SK-N-SH treated with all-trans-retinoic acid at 6 μM for 48 hours (cell line): Measurements from ENCODE around the gene WDFY2.

ENCODE experiments used
- ATAC-seq: fragments of 200-7000 bp; cut with Tn5 transposase; 3 replicates; pipeline ENCODE4 v1.9.1; 2020; ENCODE audit warnings: mild to moderate bottlenecking, moderate library complexity
- ARNTL ChIP-seq: fragments of 450-650 bp; formaldehyde crosslinking; IDR thresholded peaks from 2 replicates; pipeline ENCODE4 v1.5.0; 2020; ENCODE audit warnings: low read depth, mild to moderate bottlenecking, moderate library complexity, borderline replicate concordance
- CSDC2 ChIP-seq: fragments of 250-450 bp; sonication (Bioruptor Pico); IDR thresholded peaks from 2 replicates; pipeline ENCODE4 v1.5.0; 2020; ENCODE audit warnings: mild to moderate bottlenecking, moderate library complexity
- ESRRG ChIP-seq: fragments of 250-450 bp; sonication (Bioruptor Pico); IDR thresholded peaks from 2 replicates; pipeline ENCODE4 v1.6.1; 2021; ENCODE audit warnings: mild to moderate bottlenecking
- GLIS3 ChIP-seq: fragments of 250-450 bp; sonication (Bioruptor Pico); IDR thresholded peaks from 2 replicates; pipeline ENCODE4 v1.5.0; 2020; ENCODE audit warnings: mild to moderate bottlenecking, moderate library complexity
- ISL1 ChIP-seq: fragments of 250-450 bp; sonication (Bioruptor Pico); IDR thresholded peaks from 2 replicates; pipeline ENCODE4 v2.1.2; 2022; ENCODE audit warnings: mild to moderate bottlenecking, moderate library complexity
- OSR1 ChIP-seq: fragments of 250-450 bp; sonication (Bioruptor Pico); IDR thresholded peaks from 2 replicates; pipeline ENCODE4 v1.8.0; 2022; ENCODE audit warnings: moderate library complexity, mild to moderate bottlenecking, inconsistent platforms
- PPARA ChIP-seq: fragments of 250-450 bp; sonication (Bioruptor Pico); IDR thresholded peaks from 2 replicates; pipeline ENCODE4 v1.5.0; 2020; ENCODE audit warnings: mild to moderate bottlenecking, borderline replicate concordance
- RARB ChIP-seq: fragments of 250-450 bp; sonication (Bioruptor Pico); IDR thresholded peaks from 2 replicates; pipeline ENCODE4 v1.8.0; 2021; ENCODE audit warnings: mild to moderate bottlenecking, moderate library complexity
- SNAI2 ChIP-seq: fragments of 250-450 bp; sonication (Bioruptor Pico); IDR thresholded peaks from 2 replicates; pipeline ENCODE4 v1.5.0; 2020; ENCODE audit warnings: mild to moderate bottlenecking, moderate library complexity
- TCF4 ChIP-seq: fragments of 250-450 bp; sonication (Bioruptor Pico); IDR thresholded peaks from 2 replicates; pipeline ENCODE4 v1.8.0; 2021; ENCODE audit warnings: mild to moderate bottlenecking, moderate library complexity, borderline replicate concordance
- TOX ChIP-seq: fragments of 250-450 bp; sonication (Bioruptor Pico); IDR thresholded peaks from 2 replicates; pipeline ENCODE4 v1.8.0; 2021; ENCODE audit warnings: mild to moderate bottlenecking, moderate library complexity, borderline replicate concordance
- TSHZ2 ChIP-seq: fragments of 250-450 bp; sonication (Bioruptor Pico); IDR thresholded peaks from 2 replicates; pipeline ENCODE4 v1.5.0; 2020; ENCODE audit warnings: mild to moderate bottlenecking, moderate library complexity
- ZC3H10 ChIP-seq: fragments of 250-450 bp; sonication (Bioruptor Pico); IDR thresholded peaks from 2 replicates; pipeline ENCODE4 v1.5.1; 2021; ENCODE audit warnings: mild to moderate bottlenecking, moderate library complexity
- ZFP3 ChIP-seq: fragments of 250-450 bp; sonication (Bioruptor Pico); IDR thresholded peaks from 2 replicates; pipeline ENCODE4 v1.5.0; 2020; ENCODE audit warnings: mild to moderate bottlenecking, moderate library complexity
- ZFP30 ChIP-seq: fragments of 450-650 bp; formaldehyde crosslinking; IDR thresholded peaks from 2 replicates; pipeline ENCODE4 v1.5.0; 2022; ENCODE audit warnings: mild to moderate bottlenecking, moderate library complexity
- ZNF565 ChIP-seq: fragments of 450-650 bp; formaldehyde crosslinking; conservative IDR thresholded peaks from 2 replicates; pipeline ENCODE4 v1.5.0; 2020; ENCODE audit warnings: low read depth, mild to moderate bottlenecking, moderate library complexity
- ZNF70 ChIP-seq: fragments of 450-650 bp; formaldehyde crosslinking; IDR thresholded peaks from 2 replicates; pipeline ENCODE4 v1.5.0; 2020; ENCODE audit warnings: mild to moderate bottlenecking, moderate library complexity
- ZNF8 ChIP-seq: fragments of 450-650 bp; formaldehyde crosslinking; IDR thresholded peaks from 2 replicates; pipeline ENCODE4 v1.5.0; 2020; ENCODE audit warnings: mild to moderate bottlenecking, moderate library complexity
- TF ChIP-seq, protein P1 (sequence below): fragments of 250-450 bp; sonication (Bioruptor Pico); IDR thresholded peaks from 2 replicates; pipeline ENCODE4 v1.5.1; 2021; ENCODE audit warnings: mild to moderate bottlenecking, moderate library complexity
- TF ChIP-seq, protein P2 (sequence below): fragments of 250-450 bp; sonication (Bioruptor Pico); IDR thresholded peaks from 2 replicates; pipeline ENCODE4 v1.8.0; 2021; ENCODE audit warnings: low read depth, mild to moderate bottlenecking, moderate library complexity, borderline replicate concordance

Gene WDFY2

DNA sequence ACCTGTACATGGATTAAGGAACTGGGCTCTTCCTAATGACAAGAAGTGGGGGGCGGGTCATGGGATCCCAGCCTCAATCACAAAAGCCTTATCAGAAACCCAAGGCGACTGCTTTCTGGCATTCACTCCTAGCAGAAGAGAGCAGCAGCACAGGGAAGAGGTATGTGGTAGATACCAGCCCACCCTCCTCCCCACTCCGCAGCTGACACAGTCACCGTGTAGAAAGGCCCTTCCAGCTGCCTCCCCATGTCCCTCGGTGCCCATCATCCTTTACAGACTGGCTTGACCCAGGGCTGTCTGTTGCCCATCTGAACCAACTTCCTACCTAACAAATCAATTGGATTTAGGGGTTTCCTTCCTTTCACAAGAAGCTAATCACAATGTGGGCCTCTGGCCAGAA is 222.8 kb downstream of the WDFY2 start:
- TF ChIP-seq ESRRG (CRISPR knock-in tag), result no peak
- no peak for TF ChIP-seq ZFP3 (CRISPR knock-in tag)
- TF ChIP-seq, protein P1, sequence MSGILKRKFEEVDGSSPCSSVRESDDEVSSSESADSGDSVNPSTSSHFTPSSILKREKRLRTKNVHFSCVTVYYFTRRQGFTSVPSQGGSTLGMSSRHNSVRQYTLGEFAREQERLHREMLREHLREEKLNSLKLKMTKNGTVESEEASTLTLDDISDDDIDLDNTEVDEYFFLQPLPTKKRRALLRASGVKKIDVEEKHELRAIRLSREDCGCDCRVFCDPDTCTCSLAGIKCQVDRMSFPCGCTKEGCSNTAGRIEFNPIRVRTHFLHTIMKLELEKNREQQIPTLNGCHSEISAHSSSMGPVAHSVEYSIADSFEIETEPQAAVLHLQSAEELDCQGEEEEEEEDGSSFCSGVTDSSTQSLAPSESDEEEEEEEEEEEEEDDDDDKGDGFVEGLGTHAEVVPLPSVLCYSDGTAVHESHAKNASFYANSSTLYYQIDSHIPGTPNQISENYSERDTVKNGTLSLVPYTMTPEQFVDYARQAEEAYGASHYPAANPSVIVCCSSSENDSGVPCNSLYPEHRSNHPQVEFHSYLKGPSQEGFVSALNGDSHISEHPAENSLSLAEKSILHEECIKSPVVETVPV (CRISPR knock-in tag), result no peak
- TF ChIP-seq, all 23 proteins: peak for 0
- ATAC-seq, result no peak

DNA sequence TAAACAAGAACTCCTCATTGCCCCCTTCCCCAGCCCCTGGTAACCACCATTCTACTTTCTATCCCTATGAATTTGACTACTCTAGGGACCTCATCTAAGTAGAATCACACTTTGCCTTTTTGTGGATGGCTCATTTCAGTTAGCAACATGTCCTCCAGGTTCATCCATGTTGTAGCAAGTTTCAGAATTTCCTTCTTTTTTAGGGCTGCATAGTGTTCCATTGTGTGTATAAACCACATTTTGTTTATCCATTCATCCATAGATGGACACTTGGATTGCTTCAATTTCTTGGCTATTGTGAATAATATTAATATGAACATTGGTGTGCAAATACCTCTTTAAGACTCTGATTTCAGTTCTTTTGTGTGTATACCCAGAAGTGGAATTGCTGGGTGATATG is 224.5 kb downstream of the WDFY2 start:
- TF ChIP-seq PPARA (CRISPR knock-in tag), result no peak
- TF ChIP-seq GLIS3 (CRISPR knock-in tag), result no peak
- TF ChIP-seq, protein P1 (CRISPR knock-in tag), result no peak
- no peak for TF ChIP-seq SNAI2 (CRISPR knock-in tag)
- no peak for TF ChIP-seq ZC3H10 (CRISPR knock-in tag)
- no peak for TF ChIP-seq RARB
- TF ChIP-seq, protein P2, sequence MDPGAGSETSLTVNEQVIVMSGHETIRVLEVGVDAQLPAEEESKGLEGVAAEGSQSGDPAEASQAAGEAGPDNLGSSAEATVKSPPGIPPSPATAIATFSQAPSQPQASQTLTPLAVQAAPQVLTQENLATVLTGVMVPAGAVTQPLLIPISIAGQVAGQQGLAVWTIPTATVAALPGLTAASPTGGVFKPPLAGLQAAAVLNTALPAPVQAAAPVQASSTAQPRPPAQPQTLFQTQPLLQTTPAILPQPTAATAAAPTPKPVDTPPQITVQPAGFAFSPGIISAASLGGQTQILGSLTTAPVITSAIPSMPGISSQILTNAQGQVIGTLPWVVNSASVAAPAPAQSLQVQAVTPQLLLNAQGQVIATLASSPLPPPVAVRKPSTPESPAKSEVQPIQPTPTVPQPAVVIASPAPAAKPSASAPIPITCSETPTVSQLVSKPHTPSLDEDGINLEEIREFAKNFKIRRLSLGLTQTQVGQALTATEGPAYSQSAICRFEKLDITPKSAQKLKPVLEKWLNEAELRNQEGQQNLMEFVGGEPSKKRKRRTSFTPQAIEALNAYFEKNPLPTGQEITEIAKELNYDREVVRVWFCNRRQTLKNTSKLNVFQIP (CRISPR knock-in tag), result no peak
- TF ChIP-seq ISL1 (CRISPR knock-in tag), result no peak
- ATAC-seq, result no peak

- TF ChIP-seq TOX (CRISPR knock-in tag), result no peak
- no peak for TF ChIP-seq ZFP30 (CRISPR knock-in tag)
- no peak for TF ChIP-seq ESRRG (CRISPR knock-in tag)
- TF ChIP-seq OSR1, result no peak
- no peak for TF ChIP-seq TSHZ2 (CRISPR knock-in tag)
- TF ChIP-seq ZNF8, result no peak
- TF ChIP-seq ZNF565 (CRISPR knock-in tag), result no peak
- TF ChIP-seq PPARA (CRISPR knock-in tag), result no peak
- TF ChIP-seq ZNF70, result no peak
- TF ChIP-seq ZFP3 (CRISPR knock-in tag), result no peak
- no peak for TF ChIP-seq CSDC2 (CRISPR knock-in tag)
- TF ChIP-seq ZC3H10 (CRISPR knock-in tag), result no peak
- TF ChIP-seq, protein P1 (CRISPR knock-in tag), result no peak
- no peak for TF ChIP-seq GLIS3 (CRISPR knock-in tag)
- no peak for TF ChIP-seq ISL1 (CRISPR knock-in tag)
- no peak for TF ChIP-seq RARB
- TF ChIP-seq TCF4 (CRISPR knock-in tag), result no peak
- ATAC-seq, result no peak
These were observed 226.8 kb downstream of the WDFY2 start for GRCh38 chr13:51811046-51811445.

DNA sequence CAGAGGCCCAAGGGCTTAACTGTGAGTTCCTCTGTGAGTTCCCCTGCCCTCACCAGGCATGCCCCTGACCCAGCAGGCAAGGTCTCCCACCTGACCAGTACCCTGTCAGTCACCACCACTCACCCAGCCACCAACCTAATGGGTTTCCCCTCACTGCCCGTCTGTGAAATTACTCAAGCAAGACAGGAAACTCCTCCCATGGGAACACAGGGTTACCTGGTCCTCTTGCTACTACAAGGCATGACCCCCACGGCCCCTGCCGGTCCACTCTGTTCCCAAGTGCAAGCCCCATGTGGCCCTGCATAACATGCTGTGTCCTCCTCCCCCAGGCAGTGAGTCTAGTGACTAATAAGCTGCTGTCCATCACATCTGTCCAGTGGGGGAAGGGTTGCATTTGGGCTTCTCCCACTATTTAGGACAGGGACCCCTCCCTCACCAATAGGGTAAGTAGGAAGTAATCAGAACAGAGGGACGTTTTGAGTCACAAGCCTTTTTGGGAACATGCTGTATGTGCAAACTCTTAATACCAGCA is 227.7 kb downstream of the WDFY2 start:
- no peak for ATAC-seq
- TF ChIP-seq ZNF565 (CRISPR knock-in tag) (no peak), TSHZ2 (CRISPR knock-in tag) (no peak), ZNF70 (no peak), ARNTL (CRISPR knock-in tag) (no peak), ESRRG (CRISPR knock-in tag) (no peak), ZFP30 (CRISPR knock-in tag) (no peak), OSR1 (no peak), ZC3H10 (CRISPR knock-in tag) (no peak), ISL1 (CRISPR knock-in tag) (no peak)
- TF ChIP-seq, protein P1 (CRISPR knock-in tag), result no peak
